ENCODE measurements around the gene ADAMTS20. TPM values are rescaled to one million over a fixed set of nuclear protein-coding genes. Genes with fewer than 3 reads are reported as not detected.

The ADAMTS20 gene
- total RNA-seq, 1 experiment from 2014 or later, result 6.0 TPM

GRCh38 chr12:43462741-43463140 lies 89.3 kb downstream of the ADAMTS20 start (continued):
- TF ChIP-seq ZNF425 (CRISPR knock-in tag; conservative IDR thresholded peaks at IDR 0.05) (no peak), IRF2 (CRISPR knock-in tag; IDR thresholded peaks at IDR 0.05; ENCODE audit: borderline replicate concordance, low read depth) (no peak), TP53 (CRISPR knock-in tag; IDR thresholded peaks at IDR 0.05) (no peak)

GRCh38 chr12:43462080-43462479 lies 89.9 kb downstream of the ADAMTS20 start:
- ATAC-seq (no peak), DNase-seq (ENCODE audit: low spot score) (no peak)
- Mint-ChIP-seq H3K9me3 (peaks cover 23% of the 10 kb centered on the region), H3K36me3 (peaks cover 31% of the 10 kb centered on the region), H3K27ac (no peak overlapping the region), H3K4me3 (no peak overlapping the region), H3K27me3 (ENCODE audit: low read depth) (no peaks in the 10 kb centered on the region), H3K4me1 (no peaks in the 10 kb centered on the region)
- POLR2A ChIA-PET, result no interaction called here
- TF ChIP-seq ZNF671 (CRISPR knock-in tag; IDR thresholded peaks at IDR 0.05), result no peak
- TF ChIP-seq IRF2 (CRISPR knock-in tag; IDR thresholded peaks at IDR 0.05; ENCODE audit: borderline replicate concordance, low read depth), result no peak
- no peak for TF ChIP-seq CBFB (CRISPR knock-in tag; IDR thresholded peaks at IDR 0.05; ENCODE audit: low read depth)
- CTCF ChIA-PET, result interaction anchor here (0.6 to 1.9 kb wide), 2 partner anchors 17 to 1005 kb away, joined by 3 to 7 read pairs; no protein-coding TSS in a partner anchor

- TF ChIP-seq ERG (CRISPR knock-in tag; IDR thresholded peaks at IDR 0.05), result no peak
- no peak for TF ChIP-seq NR1H2 (CRISPR knock-in tag; IDR thresholded peaks at IDR 0.05)
- TF ChIP-seq ATF2 (CRISPR knock-in tag; IDR thresholded peaks at IDR 0.05; ENCODE audit: borderline replicate concordance, low read depth), result no peak
- no peak for TF ChIP-seq FOXP1 (CRISPR knock-in tag; IDR thresholded peaks at IDR 0.05; ENCODE audit: borderline replicate concordance)
- TF ChIP-seq ZNF317 (CRISPR knock-in tag; IDR thresholded peaks at IDR 0.05; ENCODE audit: borderline replicate concordance, low read depth), result no peak
- TF ChIP-seq RORB (CRISPR knock-in tag; IDR thresholded peaks at IDR 0.05), result no peak
- H3K4me1 Mint-ChIP-seq, result no peaks in the 10 kb centered on the region
- POLR2A ChIA-PET, result no interaction called here
- H3K36me3 Mint-ChIP-seq, result peaks cover 49% of the 10 kb centered on the region
- H3K4me3 Mint-ChIP-seq, result no peak overlapping the region
- ATAC-seq, result no peak
- CTCF ChIA-PET, result no interaction called here
- no peaks in the 10 kb centered on the region for H3K27me3 Mint-ChIP-seq (ENCODE audit: low read depth)
- H3K27ac Mint-ChIP-seq, result no peak overlapping the region
- DNase-seq (ENCODE audit: low spot score), result no peak
- peaks cover 32% of the 10 kb centered on the region for H3K9me3 Mint-ChIP-seq
These were observed 92.7 kb downstream of the ADAMTS20 start for GRCh38 chr12:43459285-43459684.

GRCh38 chr12:43453761-43454160 lies 98.2 kb downstream of the ADAMTS20 start:
- ATAC-seq, result no peak
- peaks cover 29% of the 10 kb centered on the region for H3K9me3 Mint-ChIP-seq
- POLR2A ChIA-PET, result no interaction called here
- CTCF ChIA-PET, result no interaction called here
- H3K27ac Mint-ChIP-seq, result no peak overlapping the region
- DNase-seq (ENCODE audit: low spot score), result no peak
- TF ChIP-seq PRRX2 (CRISPR knock-in tag; IDR thresholded peaks at IDR 0.05), result no peak
- TF ChIP-seq ZNF121 (CRISPR knock-in tag; IDR thresholded peaks at IDR 0.05), result no peak
- TF ChIP-seq E2F5 (CRISPR knock-in tag; IDR thresholded peaks at IDR 0.05), result no peak
- no peak for TF ChIP-seq OVOL2 (CRISPR knock-in tag; IDR thresholded peaks at IDR 0.05; ENCODE audit: borderline replicate concordance)
- no peak for TF ChIP-seq USF2 (CRISPR knock-in tag; IDR thresholded peaks at IDR 0.05)
- TF ChIP-seq STAT6 (CRISPR knock-in tag; conservative IDR thresholded peaks at IDR 0.05; ENCODE audit: low read depth), result no peak
- no peak for TF ChIP-seq ZNF263 (CRISPR knock-in tag; IDR thresholded peaks at IDR 0.05; ENCODE audit: low read depth)
- no peak for TF ChIP-seq NFYB (CRISPR knock-in tag; conservative IDR thresholded peaks at IDR 0.05; ENCODE audit: low read depth)
- TF ChIP-seq HMGA2 (CRISPR knock-in tag; IDR thresholded peaks at IDR 0.05), result no peak
- no peaks in the 10 kb centered on the region for H3K27me3 Mint-ChIP-seq (ENCODE audit: low read depth)
- H3K36me3 Mint-ChIP-seq, result peaks cover 57% of the 10 kb centered on the region
- no peak overlapping the region for H3K4me3 Mint-ChIP-seq
- H3K4me1 Mint-ChIP-seq, result no peaks in the 10 kb centered on the region

Data from WTC11 (cell line).